ENCODE measurements around the gene NLGN3.

GRCh38 chrX:71162981-71163380, 18.3 kb downstream of the NLGN3 start:
- TF ChIP-seq, protein P1, sequence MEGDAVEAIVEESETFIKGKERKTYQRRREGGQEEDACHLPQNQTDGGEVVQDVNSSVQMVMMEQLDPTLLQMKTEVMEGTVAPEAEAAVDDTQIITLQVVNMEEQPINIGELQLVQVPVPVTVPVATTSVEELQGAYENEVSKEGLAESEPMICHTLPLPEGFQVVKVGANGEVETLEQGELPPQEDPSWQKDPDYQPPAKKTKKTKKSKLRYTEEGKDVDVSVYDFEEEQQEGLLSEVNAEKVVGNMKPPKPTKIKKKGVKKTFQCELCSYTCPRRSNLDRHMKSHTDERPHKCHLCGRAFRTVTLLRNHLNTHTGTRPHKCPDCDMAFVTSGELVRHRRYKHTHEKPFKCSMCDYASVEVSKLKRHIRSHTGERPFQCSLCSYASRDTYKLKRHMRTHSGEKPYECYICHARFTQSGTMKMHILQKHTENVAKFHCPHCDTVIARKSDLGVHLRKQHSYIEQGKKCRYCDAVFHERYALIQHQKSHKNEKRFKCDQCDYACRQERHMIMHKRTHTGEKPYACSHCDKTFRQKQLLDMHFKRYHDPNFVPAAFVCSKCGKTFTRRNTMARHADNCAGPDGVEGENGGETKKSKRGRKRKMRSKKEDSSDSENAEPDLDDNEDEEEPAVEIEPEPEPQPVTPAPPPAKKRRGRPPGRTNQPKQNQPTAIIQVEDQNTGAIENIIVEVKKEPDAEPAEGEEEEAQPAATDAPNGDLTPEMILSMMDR (conservative IDR thresholded peaks at IDR 0.05 in 1 of 2, IDR thresholded peaks at IDR 0.05 in 1 of 2; ENCODE audit: extremely low read depth in 1 of 2, insufficient read depth in 1 of 2, low read depth in 1 of 2, low read length in 2 of 2): no peak
- no peak for TF ChIP-seq EZH2 (IDR thresholded peaks at IDR 0.05; ENCODE audit: borderline replicate concordance, low read length)
